WERI-Rb-1 (cell line): ENCODE measurements around the gene EIF3B.
A peak's percentile ranks its signal among the peaks of the same experiment; 100 is the strongest.
"Not testable (repeated sequence)": the region's sequence is repeated elsewhere in the genome, so short reads cannot be mapped to it uniquely, and the experiment has no call there.

Experiments
- DNase-seq: peaks from one replicate; pipeline ENCODE4 v3.0.0-alpha.2; 2020
- H3K27ac ChIP-seq: fragments of 250-450 bp; sonication (Bioruptor Pico); 2 replicates; pipeline ENCODE4 v1.5.1; 2020; ENCODE audit warnings: mild to moderate bottlenecking, moderate library complexity
- H3K27me3 ChIP-seq: fragments of 250-450 bp; sonication (Bioruptor Pico); 2 replicates; pipeline ENCODE4 v1.5.1; 2021; ENCODE audit warnings: mild to moderate bottlenecking, low read depth, moderate library complexity; ENCODE audit not compliant: insufficient read depth, severe bottlenecking
- H3K36me3 ChIP-seq: fragments of 250-450 bp; sonication (Bioruptor Pico); 2 replicates; pipeline ENCODE4 v1.5.1; 2020; ENCODE audit warnings: mild to moderate bottlenecking, moderate library complexity
- H3K4me3 ChIP-seq: 2 replicates; pipeline ENCODE4 v1.5.1; 2011; ENCODE audit warnings: low read depth, mild to moderate bottlenecking, control low read depth, low read length
- H3K9me3 ChIP-seq: fragments of 250-450 bp; sonication (Bioruptor Pico); 2 replicates; pipeline ENCODE4 v1.5.1; 2021; ENCODE audit warnings: mild to moderate bottlenecking, moderate library complexity; ENCODE audit not compliant: severe bottlenecking
- CTCF ChIP-seq: IDR thresholded peaks from 2 replicates; pipeline ENCODE4 v1.5.1; 2011; ENCODE audit warnings: low read depth, mild to moderate bottlenecking, control low read depth, inconsistent platforms, low read length

Gene EIF3B

GRCh38 chr7:2354186-2354938, at the start of gene EIF3B:
TSS of gene EIF3B (plus strand) at chr7:2354827. CDS start at chr7:2354922, 95 bp downstream.
- peak within 1 kb of the TSS; percentile 100 for H3K27ac ChIP-seq
- peak within 1 kb of the TSS; percentile 96 for H3K4me3 ChIP-seq
- peak; percentile 87 for DNase-seq
- H3K9me3 ChIP-seq: no peaks in the 10 kb centered on the region
- no peak for TF ChIP-seq CTCF
- H3K27me3 ChIP-seq: no peaks in the 10 kb centered on the region
- peaks cover 40% of the 10 kb centered on the region for H3K36me3 ChIP-seq

GRCh38 chr7:2305258-2305657, 49.4 kb upstream of the EIF3B start:
- not testable (repeated sequence) for H3K9me3 ChIP-seq, H3K4me3 ChIP-seq, H3K36me3 ChIP-seq, H3K27me3 ChIP-seq, H3K27ac ChIP-seq, DNase-seq

- H3K4me3 ChIP-seq: no peak overlapping the region
- H3K27me3 ChIP-seq: no peaks in the 10 kb centered on the region
- H3K27ac ChIP-seq: no peak overlapping the region
- no peaks in the 10 kb centered on the region for H3K9me3 ChIP-seq
- peaks cover 6% of the 10 kb centered on the region for H3K36me3 ChIP-seq
- DNase-seq: no peak
- no peak for TF ChIP-seq CTCF
These were observed 47.9 kb upstream of the EIF3B start for GRCh38 chr7:2306688-2307087.

GRCh38 chr7:2307690-2308107, 46.9 kb upstream of the EIF3B start:
- no peak overlapping the region for H3K4me3 ChIP-seq
- no peaks in the 10 kb centered on the region for H3K27me3 ChIP-seq
- DNase-seq: no peak
- TF ChIP-seq CTCF: no peak
- H3K27ac ChIP-seq: no peak overlapping the region
- peaks cover 6% of the 10 kb centered on the region for H3K36me3 ChIP-seq
- no peaks in the 10 kb centered on the region for H3K9me3 ChIP-seq

GRCh38 chr7:2309889-2310331, 44.7 kb upstream of the EIF3B start:
- Histone ChIP-seq H3K27me3 (no peaks in the 10 kb centered on the region), H3K9me3 (no peaks in the 10 kb centered on the region), H3K27ac (no peak overlapping the region), H3K4me3 (no peak overlapping the region), H3K36me3 (peaks cover 6% of the 10 kb centered on the region)
- TF ChIP-seq CTCF: no peak
- no peak for DNase-seq

GRCh38 chr7:2312267-2312929, 42.2 kb upstream of the EIF3B start:
- Histone ChIP-seq H3K36me3 (peaks cover 6% of the 10 kb centered on the region), H3K9me3 (no peaks in the 10 kb centered on the region), H3K27ac (no peak overlapping the region), H3K4me3 (no peak overlapping the region), H3K27me3 (no peaks in the 10 kb centered on the region)
- TF ChIP-seq CTCF: no peak
- no peak for DNase-seq
